HG03460 (cell line): ENCODE results near the gene RBPJL.
"Not testable (repeated sequence)": the region's sequence is repeated elsewhere in the genome, so short reads cannot be mapped to it uniquely, and the experiment has no call there.

ENCODE experiments used
- ATAC-seq: cut with Tn5 transposase; IDR thresholded peaks from one replicate; pipeline ENCODE4 v1.9.1; 2021; ENCODE audit not compliant: unreplicated experiment

Gene RBPJL

GRCh38 chr20:45341579-45341938 is 34.9 kb downstream of the RBPJL start:
- ATAC-seq: no peak

DNA sequence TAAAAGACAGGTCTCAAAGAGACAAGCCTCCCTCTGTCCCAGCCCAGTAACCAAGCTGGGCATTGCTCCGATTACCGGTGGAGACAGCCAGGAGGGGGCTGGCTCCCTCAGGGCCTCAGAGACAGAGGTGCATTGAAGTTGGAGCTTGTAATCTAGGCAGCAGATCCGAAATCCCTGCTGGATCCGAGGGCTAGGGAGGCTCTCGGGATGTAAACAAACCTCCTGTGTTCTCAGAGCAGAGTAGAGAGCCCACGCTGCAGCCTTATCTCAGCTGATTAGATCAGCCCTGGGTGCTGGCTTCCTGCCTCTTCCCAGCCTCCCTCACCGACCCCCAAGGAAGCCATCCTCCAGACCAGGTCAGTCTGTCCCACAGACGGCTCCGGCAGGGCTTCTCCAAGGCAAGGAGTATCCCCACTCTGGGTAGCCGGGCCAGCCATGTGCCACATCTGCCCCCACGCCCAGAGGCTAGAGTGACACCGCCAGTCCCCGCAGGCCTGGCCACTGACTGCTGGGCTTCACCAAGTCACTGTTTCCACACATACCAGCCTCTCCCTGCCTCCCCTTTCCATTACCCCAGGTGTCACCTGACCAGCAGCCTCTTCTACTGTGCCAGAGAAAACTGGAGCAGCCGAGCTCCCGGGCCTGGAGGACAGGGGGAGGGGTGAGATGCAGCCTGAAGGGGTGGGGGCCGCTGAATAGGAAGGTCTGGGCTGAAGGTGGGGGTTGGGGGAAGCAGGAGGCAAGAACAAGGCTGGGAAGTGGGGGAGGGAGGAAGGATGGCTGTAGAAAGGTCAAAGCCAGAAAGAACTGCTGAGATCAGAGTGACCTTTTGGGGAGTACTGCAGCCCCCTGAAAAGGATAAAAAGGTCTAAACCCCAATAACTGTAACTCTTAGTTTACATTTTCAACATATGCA is 35.6 kb downstream of the RBPJL start:
- no peak for ATAC-seq

DNA sequence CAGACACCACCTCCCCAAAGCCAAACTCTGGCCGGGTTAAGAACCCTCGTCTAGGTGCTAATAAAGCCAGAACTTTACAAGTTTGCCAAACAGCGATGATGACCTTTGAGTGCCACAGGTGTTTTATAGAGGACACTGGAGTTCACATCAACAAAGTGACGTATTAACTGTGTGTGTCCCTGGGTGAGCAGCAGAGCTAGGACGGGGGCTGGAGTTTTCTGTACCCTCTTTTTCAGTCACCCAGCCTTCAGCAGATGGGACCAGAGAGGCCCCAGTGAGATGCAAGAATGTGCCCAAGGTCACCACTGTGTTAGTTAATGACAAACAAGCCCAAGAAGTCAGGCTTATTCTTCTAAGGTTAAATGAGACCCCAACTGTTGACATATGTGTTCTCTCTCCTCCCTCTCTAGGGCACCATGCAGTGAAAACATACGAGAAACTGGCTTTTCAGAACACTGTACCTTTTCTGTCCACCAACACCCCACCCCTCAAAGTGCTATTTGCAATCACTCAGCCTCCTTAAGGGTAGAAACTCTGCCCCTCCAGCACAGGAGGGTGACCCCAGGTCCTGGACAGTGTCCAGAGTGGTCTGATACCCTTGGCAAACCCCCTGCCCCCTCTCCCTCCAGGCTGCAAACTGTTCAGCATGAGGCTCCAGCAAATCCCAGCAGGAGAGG is 36.4 kb downstream of the RBPJL start:
- ATAC-seq: no peak

- no peak for ATAC-seq
These were observed 37.0 kb downstream of the RBPJL start for GRCh38 chr20:45343532-45344167.

GRCh38 chr20:45344168-45344860 is 37.7 kb downstream of the RBPJL start:
- ATAC-seq: no peak

DNA sequence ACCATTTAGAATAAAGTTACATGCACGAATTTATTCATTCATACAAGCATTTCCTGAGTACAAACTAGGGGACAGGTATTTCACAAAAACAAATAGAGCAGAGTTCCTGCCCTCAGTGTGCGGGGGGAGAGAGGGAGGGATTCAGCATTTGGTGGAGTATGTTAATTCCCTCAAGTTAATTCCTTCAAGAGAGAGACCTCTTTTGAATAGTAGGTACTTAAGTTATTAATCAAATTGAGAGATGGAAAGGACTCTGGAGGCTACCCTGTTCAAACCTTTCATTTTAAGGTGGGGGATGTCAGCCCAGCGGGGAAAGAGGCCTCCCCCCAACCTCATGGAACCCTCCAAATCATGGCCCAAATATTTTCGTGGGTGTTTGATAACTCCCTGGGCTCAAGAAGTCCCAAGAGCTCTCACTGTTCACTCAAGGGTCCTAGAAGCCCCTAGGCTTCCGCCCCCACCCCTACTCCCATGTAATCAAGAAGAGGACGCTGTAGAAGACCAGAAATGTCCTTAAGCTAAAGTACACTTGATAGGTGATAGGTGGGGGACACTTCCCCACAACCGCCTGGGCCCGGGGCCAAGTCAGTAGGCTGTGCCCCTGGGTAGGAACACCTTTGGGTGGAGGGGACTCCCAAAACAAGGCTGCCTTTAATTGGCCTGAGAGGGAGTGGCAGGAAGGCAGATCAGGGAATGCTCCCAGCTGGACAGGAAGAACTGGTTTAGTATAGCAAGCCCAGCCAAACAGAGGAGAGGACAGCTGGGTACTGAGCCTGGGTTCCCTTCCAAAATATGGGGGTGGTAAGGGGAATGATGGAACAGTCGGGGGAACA is 38.7 kb downstream of the RBPJL start:
- no peak for ATAC-seq

- no peak for ATAC-seq
These were observed 39.7 kb downstream of the RBPJL start for GRCh38 chr20:45346291-45346718.

DNA sequence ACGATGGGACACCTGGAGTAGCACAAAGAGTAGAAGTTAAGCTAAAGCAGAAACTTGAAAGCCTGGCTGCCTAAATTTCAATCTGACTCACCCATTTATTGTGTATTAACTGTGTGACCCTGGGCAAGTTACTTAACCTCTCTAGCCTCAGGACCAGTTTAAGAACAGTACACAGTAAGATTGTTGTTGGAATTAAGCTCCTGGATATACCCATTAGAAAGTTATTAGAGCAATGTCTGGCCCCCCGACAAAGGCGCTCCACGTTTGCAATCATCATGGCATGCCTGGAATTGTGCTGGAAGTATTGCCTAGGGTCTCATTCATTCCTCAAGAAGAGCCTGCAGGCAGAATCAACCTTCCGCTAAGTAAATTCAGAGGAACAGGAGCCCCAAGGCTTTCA is 40.2 kb downstream of the RBPJL start:
- ATAC-seq: no peak

DNA sequence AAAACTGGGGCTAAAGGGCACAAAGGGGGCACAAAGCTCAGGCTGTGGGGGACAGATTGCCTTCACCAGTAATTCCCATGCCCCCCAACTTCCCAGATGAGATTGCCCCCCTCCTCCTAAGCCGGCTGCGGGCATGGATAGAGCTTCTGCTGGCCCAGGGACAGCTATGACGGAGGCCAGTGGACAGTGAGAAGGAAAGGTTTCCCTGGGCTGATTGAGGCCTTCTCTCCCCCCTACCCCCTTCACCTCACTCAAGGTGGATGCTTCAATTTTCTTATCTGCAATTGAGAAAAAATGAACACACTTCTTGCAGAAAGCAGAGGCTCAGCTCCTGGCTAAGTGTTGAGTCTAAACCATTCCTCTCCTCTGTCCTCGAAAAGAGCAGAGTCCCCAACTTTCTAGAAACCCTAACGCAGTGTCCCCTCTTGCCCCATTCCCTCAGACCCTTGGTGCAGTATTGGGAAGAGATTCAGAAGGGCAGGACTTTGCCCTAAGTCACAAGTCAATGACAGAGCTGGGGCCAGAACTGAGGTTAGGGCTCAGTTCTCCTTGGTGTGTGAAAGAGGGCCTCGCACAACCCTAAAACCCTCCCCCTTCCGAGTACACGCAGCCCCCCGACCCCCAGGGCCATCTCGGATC is 40.8 kb downstream of the RBPJL start:
- no peak for ATAC-seq

DNA sequence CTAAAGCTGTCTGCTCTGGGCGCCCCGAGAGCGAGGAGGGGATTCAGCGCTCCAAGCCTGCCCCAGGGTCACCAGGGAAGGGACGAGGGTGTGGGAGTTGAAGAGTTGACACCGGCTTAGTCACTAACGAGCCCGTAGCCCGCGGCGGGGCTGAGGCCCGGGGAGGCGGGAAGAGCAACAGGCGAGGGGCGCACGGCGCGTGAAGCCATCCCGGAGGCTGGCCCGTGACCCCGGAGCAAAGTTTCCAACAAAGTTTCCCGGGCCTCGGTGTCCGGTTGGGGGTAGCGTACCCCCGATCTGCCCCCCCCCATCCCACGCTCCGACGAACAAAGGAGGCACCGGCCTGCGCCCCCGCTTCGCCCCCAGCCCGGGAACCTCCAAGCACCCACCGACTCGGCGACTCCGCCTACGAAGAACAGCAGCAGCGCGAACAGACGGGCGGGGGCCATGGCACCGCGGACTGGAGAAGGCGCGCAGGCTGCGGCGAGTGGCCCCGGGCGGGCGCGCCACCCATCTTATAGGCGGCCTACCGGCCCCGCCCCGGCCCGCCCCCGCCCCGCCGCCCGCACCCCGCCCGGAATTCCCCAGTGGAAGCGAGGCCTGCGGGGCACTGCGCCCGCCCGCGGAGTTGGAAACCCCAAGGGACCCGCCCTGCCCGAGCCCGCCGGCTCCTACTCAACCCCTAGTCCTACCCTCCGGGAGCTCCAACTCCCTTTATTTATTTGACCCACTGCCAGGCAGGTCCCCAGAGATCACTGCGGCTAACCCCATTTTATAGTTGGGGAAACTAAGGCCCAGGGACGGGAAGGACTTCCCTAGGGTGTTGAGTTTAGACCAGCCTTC is 41.5 kb downstream of the RBPJL start, which contains the start of gene SDC4:
Gene SDC4, minus strand, starts transcription at position 489 of the 843 bp plus-strand sequence. Its CDS starts 40 bp downstream, at position 449.
- no peak for ATAC-seq

DNA sequence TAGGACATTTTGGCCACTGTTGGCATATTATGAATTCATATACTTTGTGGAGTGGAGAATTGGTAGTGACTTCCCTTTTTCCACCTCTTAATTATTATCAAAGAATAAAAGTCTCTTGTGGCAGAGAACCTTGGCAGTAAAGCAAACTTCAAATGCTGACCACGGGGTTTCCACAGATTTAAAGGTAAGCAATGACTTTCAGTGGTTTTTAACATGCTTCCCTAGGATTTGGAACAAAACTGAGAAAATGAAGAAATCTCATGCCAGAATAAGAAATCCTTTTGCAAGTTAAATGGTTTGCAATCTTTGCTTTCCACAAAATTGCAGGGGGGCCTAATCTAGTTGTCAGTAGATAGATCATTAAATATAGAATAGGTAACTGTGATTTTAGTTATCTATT is 43.6 kb downstream of the RBPJL start:
- ATAC-seq: no peak

- ATAC-seq: not testable (repeated sequence)
These were observed 44.2 kb downstream of the RBPJL start for GRCh38 chr20:45350795-45351194.

- no peak for ATAC-seq
These were observed 46.1 kb downstream of the RBPJL start for GRCh38 chr20:45352729-45353128.

- no peak for ATAC-seq
These were observed 47.1 kb downstream of the RBPJL start for GRCh38 chr20:45353746-45354145.

- no peak for ATAC-seq
These were observed 48.0 kb downstream of the RBPJL start for GRCh38 chr20:45354423-45355208.

- no peak for ATAC-seq
These were observed 48.8 kb downstream of the RBPJL start for GRCh38 chr20:45355209-45356084.
